NB4 (cell line): Measurements from ENCODE around the gene PIK3CD.

Experiments
- MYC ChIP-seq: IDR thresholded peaks from 2 replicates; pipeline ENCODE4 v1.6.1; 2011; ENCODE audit warnings: low read depth, low read length
- TF ChIP-seq, protein P1 (sequence below): IDR thresholded peaks from 2 replicates; pipeline ENCODE4 v1.6.1; 2011; ENCODE audit warnings: low read depth, low read length

GRCh38 chr1:9612871-9613624 is 38.5 kb upstream of the PIK3CD start:
- TF ChIP-seq MYC: no peak
- TF ChIP-seq, protein P1, sequence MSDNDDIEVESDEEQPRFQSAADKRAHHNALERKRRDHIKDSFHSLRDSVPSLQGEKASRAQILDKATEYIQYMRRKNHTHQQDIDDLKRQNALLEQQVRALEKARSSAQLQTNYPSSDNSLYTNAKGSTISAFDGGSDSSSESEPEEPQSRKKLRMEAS: no peak
